Vagina (tissue), 1 donor: Measurements from ENCODE around the gene COL6A3. TPM values are rescaled to one million over a fixed set of nuclear protein-coding genes. Genes with fewer than 3 reads are reported as not detected.

Source experiments
- total RNA-seq: library from RNA; depleted of rRNA; stranded (reverse); fragments of >200 nt; gene quantifications from one replicate; pipeline ENCODE4 v1.2.3, GENCODE V29; 2016

Gene COL6A3
- total RNA-seq, 1 donor from 2014 or later: 315 TPM

Other genes starting within 250 kb of the COL6A3 start
- gene MLPH, start 73.1 kb upstream of the COL6A3 start, total RNA-seq: 34.6 TPM
- not detected for gene PRLH, start 152.4 kb upstream of the COL6A3 start, total RNA-seq
- not detected for gene RAB17, start 176.6 kb upstream of the COL6A3 start, total RNA-seq
- 132 TPM for gene LRRFIP1, start 213.4 kb upstream of the COL6A3 start, total RNA-seq